Inflammatory macrophage treated with lipopolysaccharide for 4 hours (primary cell): Measurements from ENCODE around the gene ZNF415.
"Not testable (repeated sequence)": the region's sequence is repeated elsewhere in the genome, so short reads cannot be mapped to it uniquely, and the experiment has no call there.

Experiments used
- DNase-seq: peaks from one replicate; pipeline ENCODE4 v3.0.0-alpha.2; 2020

Gene ZNF415

DNA sequence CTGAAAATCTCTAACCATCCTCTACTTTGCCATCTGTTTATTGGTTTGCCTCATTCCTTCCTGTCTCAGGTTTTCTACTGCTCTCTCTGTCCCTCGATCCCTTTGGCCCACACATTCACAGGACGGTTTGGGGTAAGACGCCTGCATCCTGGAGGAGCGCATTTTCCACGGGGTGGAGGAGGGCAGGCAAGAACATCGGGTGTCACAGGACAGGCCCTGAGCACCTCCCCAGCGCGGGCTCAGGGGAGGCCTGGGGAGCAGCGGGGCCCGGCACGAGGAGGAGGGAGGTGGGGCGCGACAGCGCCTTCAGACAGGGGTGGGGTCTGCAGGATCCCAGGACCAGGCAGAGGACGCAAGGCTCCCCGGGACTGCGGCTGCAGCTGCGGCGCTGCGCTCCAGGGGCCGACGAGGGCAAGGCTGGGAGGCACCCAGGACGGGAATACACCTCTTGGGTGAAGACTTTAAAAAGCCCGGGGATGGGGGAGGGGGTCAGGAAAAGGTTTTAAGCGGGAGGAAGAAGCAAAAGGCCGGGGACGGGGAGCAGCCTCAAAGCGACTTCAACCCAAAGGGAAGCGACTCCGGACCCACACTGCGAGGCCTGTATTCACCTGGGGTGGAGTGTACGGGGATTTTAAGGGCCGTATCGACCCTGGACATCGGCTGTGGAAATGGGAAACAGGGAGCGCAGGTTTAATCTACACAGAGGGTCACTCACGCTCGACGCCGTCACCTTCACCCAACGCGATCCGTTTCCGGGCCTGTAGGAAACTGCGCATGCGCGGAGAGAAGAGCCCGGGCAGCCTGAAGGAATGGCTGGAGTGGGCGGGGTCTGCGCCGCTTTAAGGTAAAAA is at the start of gene ZNF415:
Gene ZNF415 (minus strand): TSS at position 770 of the 851 bp plus-strand sequence. CDS start 10,234 bp downstream, outside the sequence.
- DNase-seq: peak; percentile 50

DNA sequence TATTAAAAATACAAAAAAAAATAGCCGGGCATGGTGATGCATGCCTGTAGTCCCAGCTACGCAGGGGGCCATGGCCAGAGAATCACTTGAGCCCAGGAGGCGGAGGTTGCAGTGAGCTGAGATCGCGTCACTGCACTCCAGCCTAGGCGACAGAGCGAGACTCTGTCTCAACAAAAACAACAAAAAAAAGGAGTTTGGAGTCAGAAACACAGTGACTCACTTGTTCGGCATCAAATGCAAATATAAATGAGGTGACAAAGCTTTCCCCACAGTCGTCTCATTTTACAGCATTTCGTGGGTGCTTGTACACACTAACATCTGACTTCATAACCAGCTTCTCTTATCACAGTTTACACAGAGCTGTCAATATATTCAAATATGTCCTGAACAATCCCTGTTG is 49.5 kb upstream of the ZNF415 start:
- DNase-seq: no peak

DNA sequence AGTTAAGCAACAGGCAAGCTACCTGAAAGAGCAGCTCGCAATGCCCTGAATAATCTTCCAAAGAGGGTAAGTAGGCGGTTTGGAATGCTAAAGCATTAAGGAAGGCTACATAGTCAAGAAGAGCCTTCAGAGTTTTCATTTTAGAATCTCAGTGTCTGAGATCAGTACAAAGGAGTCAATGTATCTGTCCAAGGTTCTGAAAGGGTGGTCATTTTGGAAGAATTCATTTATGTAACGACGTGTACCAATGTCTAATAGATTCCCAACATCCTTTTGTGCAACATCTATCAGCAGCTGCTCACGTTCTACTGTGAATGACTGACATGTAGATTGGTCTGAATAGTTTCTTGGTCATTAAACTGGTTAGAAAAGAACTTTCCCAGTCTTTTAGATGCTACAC is 45.3 kb upstream of the ZNF415 start:
- no peak for DNase-seq

DNA sequence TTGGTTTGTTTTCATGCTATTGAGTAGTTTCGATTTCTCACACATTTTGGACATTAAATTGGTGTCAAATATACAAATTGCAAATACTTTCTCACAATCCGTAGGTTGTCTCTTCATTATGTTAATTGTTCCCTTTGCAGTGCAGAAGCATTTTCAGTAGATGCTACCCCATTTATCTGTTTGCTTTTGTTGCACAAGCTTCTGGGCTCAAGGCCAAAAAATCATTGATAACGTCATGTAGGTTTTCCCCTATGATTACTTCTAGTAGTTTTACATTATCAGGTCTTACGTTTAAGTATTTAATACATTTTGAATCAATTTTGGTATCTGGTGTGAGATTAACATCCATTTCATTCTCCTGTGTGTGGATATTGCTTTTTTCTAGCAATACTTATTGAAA is 40.2 kb upstream of the ZNF415 start:
- DNase-seq: no peak

DNA sequence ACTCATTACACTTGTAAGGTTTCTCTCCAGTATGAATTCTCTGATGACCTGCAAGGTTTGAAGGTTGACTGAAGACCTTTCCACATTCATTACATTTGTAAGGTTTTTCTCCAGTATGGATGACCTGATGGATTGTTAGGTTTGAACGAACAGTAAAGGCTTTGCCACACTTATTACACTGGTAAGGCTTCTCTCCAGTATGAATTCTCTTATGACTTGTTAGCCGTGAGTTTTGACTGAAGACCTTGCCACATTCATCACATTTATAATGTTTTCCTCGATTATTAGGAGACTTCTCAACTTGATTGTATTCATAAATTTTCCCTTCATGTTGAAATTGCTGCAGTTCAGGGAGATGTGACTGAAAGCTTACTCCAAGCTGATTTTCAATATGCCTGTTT is 33.0 kb upstream of the ZNF415 start:
- DNase-seq: no peak

DNA sequence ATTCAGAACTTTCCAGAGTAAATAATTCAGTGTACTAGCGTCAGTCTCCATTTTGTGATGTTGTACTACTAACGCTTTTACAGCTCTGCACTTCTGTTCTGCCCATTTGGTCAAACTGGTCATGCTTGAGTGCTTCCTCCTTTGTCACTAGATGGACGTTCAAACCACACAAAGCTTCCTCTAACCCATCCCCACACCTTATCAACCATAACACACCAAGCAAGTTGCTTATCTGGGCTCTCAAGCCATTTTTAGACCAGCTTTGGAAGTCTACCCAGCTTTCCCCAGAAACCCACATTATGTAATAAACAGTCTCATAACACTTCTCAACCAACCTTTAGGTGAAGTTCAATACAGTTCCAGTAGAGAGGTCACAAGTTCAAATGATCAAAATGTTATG is 28.4 kb upstream of the ZNF415 start:
- DNase-seq: no peak

DNA sequence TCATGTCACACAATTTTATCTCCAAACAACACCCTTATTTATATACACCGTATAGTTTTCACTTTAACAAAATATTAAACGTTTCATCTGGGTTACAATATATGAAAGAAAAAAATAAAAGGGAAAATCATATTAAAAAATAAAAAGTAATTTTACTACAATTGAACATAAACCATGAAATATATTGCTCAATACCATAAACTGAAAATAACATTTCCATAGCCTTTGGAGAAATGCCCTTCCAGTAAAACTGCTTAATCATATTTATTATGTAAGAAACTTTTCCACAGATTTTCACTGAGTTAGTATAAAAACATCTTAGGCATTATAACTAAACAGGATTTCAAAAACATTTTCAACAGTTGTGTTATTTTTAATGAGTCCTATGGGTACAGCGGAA is 27.6 kb upstream of the ZNF415 start:
- DNase-seq: no peak

DNA sequence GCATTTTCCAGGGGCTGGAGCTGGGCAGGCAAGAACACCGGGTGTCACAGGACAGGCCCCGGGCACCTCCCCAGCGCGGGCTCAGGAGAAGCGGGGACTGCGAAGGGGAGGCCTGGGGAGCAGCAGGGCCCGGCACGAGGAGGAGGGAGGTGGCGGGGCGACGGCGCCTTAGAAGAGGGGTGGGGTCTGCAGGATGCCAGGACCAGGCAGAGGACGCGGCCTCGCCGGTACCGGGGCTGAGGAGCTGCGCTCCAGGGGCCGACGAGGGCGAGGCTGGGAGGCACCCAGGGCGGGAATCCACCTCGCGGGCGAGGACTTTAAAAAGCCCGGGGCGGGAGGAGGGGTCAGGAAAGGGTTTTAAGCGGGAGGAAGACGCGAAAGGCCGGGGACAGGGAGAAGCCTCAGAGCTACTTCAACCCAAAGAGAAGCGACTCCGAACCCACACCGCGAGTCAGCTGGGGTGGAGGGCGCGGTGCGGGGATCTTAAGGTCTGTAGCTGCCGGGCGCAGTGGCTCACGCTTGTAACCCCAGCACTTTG is 25.5 kb upstream of the ZNF415 start:
- DNase-seq: peak; percentile 35

DNA sequence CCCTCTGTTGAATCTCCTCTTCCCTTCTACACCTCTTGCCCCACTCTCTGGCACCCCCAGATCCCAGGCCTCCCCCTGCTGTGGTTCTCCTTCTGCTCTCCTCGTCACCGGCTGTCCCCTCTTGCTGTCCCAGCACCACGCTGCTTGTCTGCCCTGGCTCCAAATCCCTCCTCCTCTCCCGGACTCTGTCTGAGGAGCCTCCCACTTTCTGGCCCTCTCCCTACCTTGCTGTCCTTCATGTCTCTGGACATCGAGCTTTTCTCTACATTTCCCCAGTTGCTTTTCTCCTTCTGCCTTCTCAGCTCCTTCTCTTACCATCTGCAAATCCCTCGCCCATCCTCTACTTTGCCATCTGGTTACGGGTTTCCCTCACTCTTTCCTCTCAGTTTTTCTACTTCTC is 24.9 kb upstream of the ZNF415 start:
- no peak for DNase-seq

DNA sequence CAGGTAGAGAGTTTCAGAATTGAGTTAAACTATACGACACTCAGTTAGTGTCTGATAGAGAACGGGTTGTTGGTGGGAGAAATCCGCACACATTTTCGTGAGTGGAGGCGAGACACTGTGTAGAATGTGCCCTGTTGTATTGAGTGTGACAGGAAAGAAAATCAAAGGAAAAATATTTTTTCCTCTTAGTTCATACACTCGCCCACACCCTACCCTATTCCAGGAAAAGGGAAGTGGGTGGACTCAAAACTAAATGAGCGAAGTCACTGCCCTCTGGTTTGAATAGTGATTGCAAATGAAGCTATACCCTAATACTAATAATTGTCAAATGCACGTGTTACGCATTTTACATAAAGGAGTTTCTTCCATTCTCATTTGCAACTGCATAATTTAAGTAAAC is 24.1 kb upstream of the ZNF415 start:
- peak; percentile 47 for DNase-seq

DNA sequence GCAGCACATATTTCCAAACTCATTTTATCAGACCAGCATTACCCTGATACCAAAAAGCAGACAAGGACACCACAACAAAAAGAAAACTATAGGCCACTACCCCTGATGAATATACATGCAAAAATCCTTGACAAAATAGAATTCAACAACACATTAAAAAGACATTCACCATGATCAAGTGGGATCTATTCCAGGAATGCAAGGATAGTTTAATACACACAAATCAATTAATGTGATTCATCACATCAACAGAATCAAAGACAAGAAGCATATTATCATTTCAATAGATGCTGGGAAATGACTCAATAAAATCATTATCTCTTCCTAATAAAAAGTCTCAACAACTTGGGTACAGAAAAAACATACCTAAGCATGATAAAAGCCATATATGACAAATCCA is 14.9 kb upstream of the ZNF415 start:
- DNase-seq: no peak

DNA sequence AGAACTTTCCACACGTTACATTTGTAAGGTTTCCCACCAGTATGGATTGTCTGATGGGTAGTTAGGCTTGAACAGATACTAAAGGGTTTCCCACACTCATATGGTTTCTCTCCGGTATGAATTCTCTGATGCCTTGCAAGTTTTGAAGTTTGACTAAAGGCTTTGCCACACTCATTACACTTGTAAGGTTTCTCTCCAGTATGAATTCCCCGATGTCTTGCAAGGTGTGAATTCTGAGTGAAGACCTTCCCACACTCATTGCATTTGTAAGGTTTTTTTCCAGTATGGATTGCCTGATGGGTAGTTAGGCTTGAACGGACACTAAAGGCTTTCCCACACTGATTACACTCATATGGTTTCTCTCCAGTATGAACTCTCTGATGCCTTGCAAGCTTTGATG is 7.6 kb upstream of the ZNF415 start:
- DNase-seq: no peak

DNA sequence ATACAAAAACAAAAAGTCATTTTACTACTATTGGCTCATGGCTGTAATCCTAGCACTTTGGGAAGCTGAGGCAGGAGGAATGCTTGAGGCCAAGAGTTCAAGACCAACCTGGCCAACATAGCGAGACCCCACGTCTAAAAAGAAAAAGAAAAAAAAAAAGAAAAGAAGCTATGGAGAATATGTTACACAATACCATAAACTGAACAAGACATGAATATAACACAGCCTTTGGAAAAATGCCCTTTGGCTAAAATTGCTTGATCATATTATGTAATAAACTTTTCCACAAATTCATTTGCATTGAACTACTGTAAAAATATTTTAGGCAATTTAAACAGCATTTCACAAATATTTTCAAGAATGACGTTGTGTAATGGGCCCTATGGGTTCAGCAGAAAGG is 3.7 kb upstream of the ZNF415 start:
- no peak for DNase-seq

DNA sequence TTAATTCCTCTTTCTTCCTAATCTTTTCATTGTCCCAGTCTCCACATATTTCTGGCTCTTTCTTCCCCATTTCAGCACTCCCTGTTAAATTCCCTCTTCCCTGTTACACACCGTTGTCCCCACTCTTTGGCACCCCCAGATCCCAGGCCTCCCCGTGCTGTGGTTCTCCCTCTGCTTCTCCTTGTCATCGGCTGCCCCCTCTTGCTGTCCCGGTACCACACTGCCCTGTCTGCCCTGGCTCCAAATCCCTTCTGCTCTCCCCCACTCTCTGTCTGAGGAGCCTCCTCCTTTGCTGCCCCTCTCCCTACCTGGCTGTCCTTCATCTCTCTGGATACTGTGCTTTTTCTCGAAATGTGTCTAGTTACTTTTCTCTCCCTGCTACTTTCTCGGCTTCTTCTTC is 983 bp downstream of the ZNF415 start:
- no peak for DNase-seq

DNA sequence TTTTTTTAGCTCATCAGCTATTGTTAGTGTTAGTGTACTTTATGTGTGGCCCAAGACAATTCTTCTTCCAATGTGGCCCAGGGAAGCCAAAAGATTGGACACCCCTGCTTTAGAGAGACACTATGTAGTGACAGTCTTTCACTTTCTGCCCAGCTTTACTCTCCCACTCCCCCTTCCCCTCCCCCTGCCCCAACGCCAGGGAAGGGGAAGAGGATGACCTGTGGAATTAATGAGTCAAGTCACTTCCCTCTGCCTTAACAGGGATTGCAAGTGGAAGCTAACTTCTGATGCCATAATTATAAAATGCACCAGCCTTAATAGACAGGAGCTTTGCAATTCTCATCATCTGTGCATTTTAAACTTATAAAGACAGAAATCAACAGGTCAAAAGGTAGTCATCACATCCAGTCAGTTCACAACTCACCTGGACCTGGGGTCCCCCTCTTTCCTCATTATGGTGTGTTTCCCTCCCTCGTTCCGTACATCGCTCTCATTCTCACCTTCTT is 1.6 kb downstream of the ZNF415 start:
- DNase-seq: peak; percentile 5

DNA sequence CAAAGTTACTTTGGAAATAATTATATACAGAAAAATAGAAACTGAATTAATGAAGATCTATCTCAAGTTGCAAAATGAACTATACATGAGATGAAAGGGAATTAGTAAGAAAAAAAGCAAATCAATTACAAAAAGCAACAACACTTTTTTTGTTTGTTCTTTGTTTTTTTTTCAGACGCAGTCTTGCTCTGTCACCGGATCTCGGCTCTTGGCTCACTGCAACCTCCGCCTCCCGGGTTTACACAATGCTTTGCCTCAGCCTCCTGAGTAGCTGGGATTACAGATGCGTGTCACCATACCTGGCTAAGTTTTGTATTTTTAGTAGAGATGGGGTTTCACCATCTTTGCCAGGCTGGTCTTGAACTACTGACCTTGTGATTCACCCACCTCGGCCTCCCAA is 2.2 kb downstream of the ZNF415 start:
- DNase-seq: no peak

DNA sequence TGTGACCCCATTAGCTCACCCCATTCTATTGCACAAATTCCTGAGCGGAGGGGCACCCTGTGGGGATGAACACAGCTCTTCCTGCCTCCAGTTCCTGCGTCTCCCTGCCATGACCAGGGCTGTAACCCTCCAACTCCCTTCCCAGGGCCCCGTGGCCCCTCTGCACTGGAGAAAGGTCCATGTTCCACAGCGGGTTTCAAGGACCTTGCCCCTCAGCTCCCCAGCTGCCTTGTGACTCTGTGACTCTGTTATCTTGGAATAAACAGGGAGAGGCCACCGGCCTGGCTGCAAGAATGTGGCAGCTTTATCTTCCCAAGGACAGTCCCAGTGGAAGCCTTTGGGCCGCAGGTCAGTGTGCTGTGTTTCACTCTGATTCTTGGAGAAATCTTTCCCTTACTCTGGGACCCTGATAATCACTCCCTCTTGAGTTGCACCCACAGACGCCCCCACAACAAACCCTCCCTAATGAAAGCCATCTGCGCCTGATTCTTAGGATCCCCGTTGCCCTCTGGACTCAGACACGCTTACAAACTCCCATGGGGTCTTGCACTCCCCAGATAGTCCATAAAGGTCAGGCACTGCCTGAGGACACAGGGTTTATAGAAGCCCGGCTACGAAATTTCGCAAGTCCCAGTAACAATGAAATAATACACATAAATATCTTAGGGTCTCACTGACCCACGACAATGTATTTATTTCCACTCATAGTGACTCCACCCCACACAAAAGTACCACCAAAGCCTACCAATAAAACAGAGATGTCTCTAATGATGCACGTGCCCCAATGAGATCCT is 5.8 kb downstream of the ZNF415 start:
- not testable (repeated sequence) for DNase-seq

DNA sequence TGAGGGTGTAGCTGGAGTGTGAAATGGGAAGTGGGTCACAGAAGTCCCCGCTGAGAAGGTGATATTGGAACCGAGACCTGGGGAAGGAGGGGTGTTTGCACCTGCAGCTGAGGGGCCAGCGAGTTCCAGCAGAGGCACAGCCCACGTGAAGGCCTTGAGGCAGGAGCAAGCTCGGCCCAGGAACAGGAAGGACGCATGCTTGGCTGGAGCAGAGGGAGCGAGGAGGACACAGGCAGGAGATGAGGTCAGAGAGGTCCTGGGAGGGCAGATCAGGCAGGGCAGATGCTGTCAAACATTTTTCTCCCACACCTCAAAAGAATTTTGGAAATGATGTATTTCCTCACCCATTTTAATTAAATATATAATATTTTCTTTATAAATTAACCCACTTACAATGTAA is 9.3 kb downstream of the ZNF415 start:
- DNase-seq: no peak

DNA sequence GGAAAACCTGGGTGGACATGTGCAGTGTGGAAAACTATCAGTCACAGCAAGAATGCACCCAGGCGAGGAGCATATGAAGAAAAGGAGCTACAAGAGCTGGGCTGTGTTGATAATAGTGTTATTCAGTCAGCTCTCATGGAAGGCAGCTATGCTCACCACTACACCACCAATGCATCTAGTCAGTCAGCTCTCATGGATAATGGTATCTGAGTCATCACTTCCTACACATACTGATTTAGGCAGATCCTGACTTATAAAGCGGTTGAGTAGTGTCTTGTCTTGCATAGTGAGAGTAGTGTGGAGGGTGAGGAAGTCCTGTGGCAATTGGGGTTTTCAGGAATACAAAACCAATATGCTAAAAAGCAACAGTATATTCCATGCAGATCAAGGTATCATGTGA is 20.4 kb downstream of the ZNF415 start:
- no peak for DNase-seq

DNA sequence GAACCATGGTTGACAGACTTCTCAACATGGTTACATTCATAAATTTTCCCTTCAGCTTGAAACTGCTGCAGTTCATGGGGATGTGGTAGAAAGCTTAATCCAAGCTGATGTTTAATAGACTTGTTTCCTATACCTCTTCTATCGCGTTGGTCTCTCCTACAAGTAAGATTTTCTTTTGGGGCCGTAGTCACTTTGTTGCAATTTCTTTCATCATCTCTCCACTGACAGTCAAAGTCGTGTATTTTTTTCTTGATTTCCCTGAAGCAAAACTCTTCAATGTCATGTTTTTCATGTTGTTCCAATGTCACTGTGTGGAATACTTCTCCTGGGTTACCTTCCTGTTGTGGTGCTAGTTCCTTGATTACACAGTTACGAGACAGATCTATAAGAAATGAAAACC is 23.2 kb downstream of the ZNF415 start:
- no peak for DNase-seq

DNA sequence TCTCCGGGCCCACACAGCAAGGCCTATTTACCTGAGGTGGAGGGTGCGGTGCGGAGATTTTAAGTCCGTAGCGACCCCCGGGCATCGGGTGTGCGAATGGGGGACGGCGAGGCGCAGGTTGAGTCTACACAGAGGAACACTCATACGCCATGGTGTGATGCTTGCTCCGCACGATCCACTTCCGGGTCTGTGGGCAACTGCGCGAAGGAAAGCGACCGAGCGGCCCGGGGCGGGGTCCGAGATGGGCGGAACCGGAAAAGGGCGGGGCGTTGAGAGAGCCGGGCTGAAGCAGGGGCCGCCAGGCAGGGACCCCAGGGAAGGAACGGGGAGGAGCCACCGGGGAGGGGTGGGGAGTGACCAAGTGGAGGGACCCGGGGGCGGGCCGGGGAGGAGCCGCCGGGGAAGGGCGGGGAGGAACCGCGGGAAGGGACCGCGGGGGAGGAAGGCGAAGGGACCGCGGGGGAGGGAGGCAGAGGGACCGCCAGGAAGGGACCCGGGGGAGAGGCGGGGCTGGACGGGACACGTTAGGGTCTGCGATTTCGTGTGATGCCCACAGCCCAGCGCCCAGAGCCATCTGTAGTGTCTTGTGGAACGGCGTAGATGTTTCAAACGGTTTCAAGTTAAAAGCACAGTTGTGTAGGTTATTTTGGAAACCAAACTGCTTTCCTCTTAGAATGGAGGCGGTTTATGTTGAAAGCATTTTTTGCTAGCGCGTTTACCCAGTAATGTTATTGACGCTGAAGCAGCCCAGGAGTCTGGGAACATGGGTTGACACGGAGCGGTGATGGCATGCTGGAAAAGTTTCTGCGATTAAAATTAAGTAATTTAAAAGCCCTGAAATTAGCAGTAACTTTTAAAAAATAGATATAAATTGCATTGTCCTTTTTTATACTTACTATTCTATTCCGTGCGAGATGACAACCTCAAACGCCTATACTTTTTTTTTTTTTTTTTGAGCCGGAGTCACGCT is 29.2 kb downstream of the ZNF415 start, which contains the start of gene ZNF160:
Gene ZNF160 (minus strand): TSS at position 189 of the 970 bp plus-strand sequence. CDS start 17,146 bp downstream, outside the sequence.
- peak; percentile 98 for DNase-seq

DNA sequence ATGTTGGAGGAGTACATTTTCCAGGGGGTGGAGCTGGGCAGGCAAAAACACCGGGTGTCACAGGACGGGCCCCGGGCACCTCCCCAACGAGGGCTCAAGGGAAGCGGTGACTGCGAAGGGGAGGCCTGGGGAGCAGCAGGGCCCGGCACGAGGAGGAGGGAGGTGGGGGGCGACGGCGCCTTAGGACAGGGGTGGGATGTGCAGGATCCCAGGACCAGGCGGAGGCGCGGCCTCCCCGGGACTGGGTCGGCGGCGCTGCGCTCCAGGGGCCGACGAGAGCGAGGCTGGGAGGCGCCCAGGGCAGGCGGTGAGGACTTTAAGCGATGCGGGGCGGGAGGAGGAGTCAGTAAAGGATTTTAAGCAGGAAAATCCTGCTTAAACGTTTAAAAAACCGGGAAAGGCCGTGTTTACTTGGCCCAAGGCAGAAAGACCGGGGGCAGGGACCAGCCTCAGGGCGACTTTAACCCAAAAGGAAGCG is 29.9 kb downstream of the ZNF415 start:
- DNase-seq: peak; percentile 54
